Measurements from ENCODE around the gene SLC38A6. TPM values are rescaled to one million over a fixed set of nuclear protein-coding genes. Genes with fewer than 3 reads are reported as not detected.

SLC38A6 gene
- 11.2 and 19.0 TPM in 2 replicates for total RNA-seq (ENCODE audit: low replicate concordance)

GRCh38 chr14:60980811-60981632 lies at the start of gene SLC38A6, which contains the start of gene TRMT5:
Gene SLC38A6 (plus strand): TSS chr14:60981245. CDS start chr14:60981278, 33 bp downstream.
Gene TRMT5 (minus strand): TSS chr14:60981079. CDS start chr14:60980973, 106 bp downstream.
- H3K36me3 ChIP-seq = peaks cover 12% of the 10 kb centered on the region
- H4K20me1 ChIP-seq (ENCODE audit: low read depth) = no peaks in the 10 kb centered on the region
- Mint-ChIP-seq H3K4me3 (no peak within 1 kb of the TSS), H3K27me3 (ENCODE audit: insufficient read depth, low read depth) (peaks cover 2% of the 10 kb centered on the region), H3K36me3 (peaks cover 2% of the 10 kb centered on the region), H3K27ac (no peak within 1 kb of the TSS), H3K4me1 (peaks cover 11% of the 10 kb centered on the region), H3K9me3 (no peaks in the 10 kb centered on the region)
- H3K27me3 ChIP-seq = no peaks in the 10 kb centered on the region
- peak; percentile 95 for DNase-seq (ENCODE audit: low spot score)
- no peaks in the 10 kb centered on the region for H3K9me3 ChIP-seq (ENCODE audit: low read depth)
- H3K9ac ChIP-seq = peak within 1 kb of the TSS; percentile 55
- peaks cover 40% of the 10 kb centered on the region for H3K79me2 ChIP-seq (ENCODE audit: low read depth)
- H3K4me1 ChIP-seq = peaks cover 14% of the 10 kb centered on the region
- peak within 1 kb of the TSS; percentile 79 for H3K4me3 ChIP-seq
- peak within 1 kb of the TSS; percentile 85 for H2AFZ ChIP-seq (replicated peaks)
- peaks cover 19% of the 10 kb centered on the region for H3F3A ChIP-seq (ENCODE audit: low read depth)
- H3K4me2 ChIP-seq = peak within 1 kb of the TSS; percentile 87
- peak within 1 kb of the TSS; percentile 62 for H3K27ac ChIP-seq
- TF ChIP-seq EZH2 (IDR thresholded peaks at IDR 0.05) = no peak
- TF ChIP-seq CTCF (IDR thresholded peaks at IDR 0.05) = no peak
- TF ChIP-seq EZH2phosphoT487 (IDR thresholded peaks at IDR 0.05) = no peak

GRCh38 chr14:60933920-60934655 lies 47.0 kb upstream of the SLC38A6 start:
- no peak overlapping the region for H2AFZ ChIP-seq (replicated peaks)
- H3K36me3 ChIP-seq = no peaks in the 10 kb centered on the region
- no peaks in the 10 kb centered on the region for H3K27me3 ChIP-seq
- H3K4me3 ChIP-seq = no peak overlapping the region
- no peak for DNase-seq (ENCODE audit: low spot score)
- peaks cover 5% of the 10 kb centered on the region for H3K4me1 Mint-ChIP-seq
- peaks cover 5% of the 10 kb centered on the region for H3K9me3 Mint-ChIP-seq
- no peaks in the 10 kb centered on the region for H3K36me3 Mint-ChIP-seq
- no peak overlapping the region for H3K4me3 Mint-ChIP-seq
- no peaks in the 10 kb centered on the region for H3K9me3 ChIP-seq (ENCODE audit: low read depth)
- no peaks in the 10 kb centered on the region for H3K27me3 Mint-ChIP-seq (ENCODE audit: insufficient read depth, low read depth)
- no peak overlapping the region for H3K27ac Mint-ChIP-seq
- no peaks in the 10 kb centered on the region for H3K79me2 ChIP-seq (ENCODE audit: low read depth)
- peaks cover 9% of the 10 kb centered on the region for H3K4me1 ChIP-seq
- H4K20me1 ChIP-seq (ENCODE audit: low read depth) = peaks cover 2% of the 10 kb centered on the region
- no peak overlapping the region for H3K9ac ChIP-seq
- no peak for TF ChIP-seq EZH2phosphoT487 (IDR thresholded peaks at IDR 0.05)
- TF ChIP-seq CTCF (IDR thresholded peaks at IDR 0.05) = no peak
- no peak for TF ChIP-seq EZH2 (IDR thresholded peaks at IDR 0.05)
- H3K27ac ChIP-seq = no peak overlapping the region
- peaks cover 4% of the 10 kb centered on the region for H3F3A ChIP-seq (ENCODE audit: low read depth)
- H3K4me2 ChIP-seq = no peak overlapping the region

GRCh38 chr14:60935319-60935718 lies 45.7 kb upstream of the SLC38A6 start:
- H3K36me3 Mint-ChIP-seq = no peaks in the 10 kb centered on the region
- H3K27ac ChIP-seq = no peak overlapping the region
- no peaks in the 10 kb centered on the region for H3K36me3 ChIP-seq
- H2AFZ ChIP-seq (replicated peaks) = no peak overlapping the region
- no peak overlapping the region for H3K4me2 ChIP-seq
- H3K4me1 ChIP-seq = peaks cover 9% of the 10 kb centered on the region
- no peaks in the 10 kb centered on the region for H3K27me3 Mint-ChIP-seq (ENCODE audit: insufficient read depth, low read depth)
- H3K79me2 ChIP-seq (ENCODE audit: low read depth) = no peaks in the 10 kb centered on the region
- H3K9me3 ChIP-seq (ENCODE audit: low read depth) = no peaks in the 10 kb centered on the region
- no peak overlapping the region for H3K4me3 ChIP-seq
- H4K20me1 ChIP-seq (ENCODE audit: low read depth) = peaks cover 2% of the 10 kb centered on the region
- H3K9ac ChIP-seq = no peak overlapping the region
- no peaks in the 10 kb centered on the region for H3K27me3 ChIP-seq
- TF ChIP-seq EZH2 (IDR thresholded peaks at IDR 0.05) (no peak), EZH2phosphoT487 (IDR thresholded peaks at IDR 0.05) (no peak), CTCF (IDR thresholded peaks at IDR 0.05) (no peak)
- H3K9me3 Mint-ChIP-seq = peaks cover 5% of the 10 kb centered on the region
- no peak for DNase-seq (ENCODE audit: low spot score)
- peaks cover 5% of the 10 kb centered on the region for H3K4me1 Mint-ChIP-seq
- H3F3A ChIP-seq (ENCODE audit: low read depth) = peaks cover 4% of the 10 kb centered on the region
- no peak overlapping the region for H3K4me3 Mint-ChIP-seq
- H3K27ac Mint-ChIP-seq = no peak overlapping the region
